ENCODE results near the gene OSBPL6. TPM values are rescaled to one million over a fixed set of nuclear protein-coding genes. Genes with fewer than 3 reads are reported as not detected.

OSBPL6 gene
- total RNA-seq, 1 experiment from 2014 or later, result 4.6 TPM

- Mint-ChIP-seq H3K4me1 (peaks cover 2 to 5% of the 10 kb centered on the region in 2 experiments), H3K9me3 (no peaks in the 10 kb centered on the region), H3K4me3 (no peak overlapping the region), H3K27me3 (ENCODE audit: low read depth) (no peaks in the 10 kb centered on the region), H3K36me3 (ENCODE audit: insufficient read depth in 1 of 3, low read depth in 3 of 3) (no peaks in the 10 kb centered on the region), H3K27ac (no peak overlapping the region)
- WGBS (ENCODE audit: extremely low coverage, insufficient read length, low lambda C conversion rate), result no CpG with 5 or more reads among the region's 4 CpGs
- Histone ChIP-seq H2AK5ac (ENCODE audit: insufficient read length, low read length) (no peak overlapping the region), H2BK12ac (ENCODE audit: insufficient read length, low read depth, low read length) (no peak overlapping the region), H2BK5ac (ENCODE audit: insufficient read length, low read length) (no peak overlapping the region), H3K23ac (ENCODE audit: insufficient read length, low read depth, low read length) (no peak overlapping the region), H3K18ac (ENCODE audit: insufficient read length, low read depth, low read length) (no peak overlapping the region), H2AFZ (ENCODE audit: low read length) (no peak overlapping the region), H3K56ac (ENCODE audit: insufficient read length, low read depth, low read length) (no peak overlapping the region), H4K91ac (ENCODE audit: insufficient read length, low read depth, low read length) (no peak overlapping the region), H2BK15ac (ENCODE audit: low read depth, low read length) (no peak overlapping the region), H3K23me2 (ENCODE audit: insufficient read length, low read depth, low read length, poor library complexity, severe bottlenecking) (no peaks in the 10 kb centered on the region), H3K79me2 (ENCODE audit: insufficient read depth, low read length) (no peaks in the 10 kb centered on the region), H3K14ac (ENCODE audit: insufficient read depth, low read length) (no peak overlapping the region), H3K27ac (ENCODE audit: insufficient read length, low read depth, low read length) (no peak overlapping the region), H3K9me3 (ENCODE audit: control insufficient read depth, low read depth, low read length) (no peaks in the 10 kb centered on the region), H3K27me3 (ENCODE audit: insufficient read depth, low read length) (no peaks in the 10 kb centered on the region), H2BK120ac (ENCODE audit: low read depth, low read length, poor library complexity, severe bottlenecking) (no peak overlapping the region), H4K20me1 (ENCODE audit: control insufficient read depth, insufficient read depth, insufficient read length) (no peaks in the 10 kb centered on the region), H2BK20ac (ENCODE audit: low read depth, low read length, poor library complexity, severe bottlenecking) (no peak overlapping the region), H3K4me1 (ENCODE audit: insufficient read depth, low read length) (no peaks in the 10 kb centered on the region), H3K9ac (ENCODE audit: extremely low read depth, insufficient read length, low read length) (no peak overlapping the region), H3K4ac (ENCODE audit: low read depth, low read length) (no peak overlapping the region), H3K4me2 (ENCODE audit: insufficient read depth, insufficient read length, low read length) (no peak overlapping the region), H3K79me1 (ENCODE audit: insufficient read depth, low read depth, low read length, poor library complexity, severe bottlenecking) (no peaks in the 10 kb centered on the region), H3T11ph (ENCODE audit: low read length) (no peak overlapping the region), H4K8ac (replicated peaks; ENCODE audit: insufficient read length, low read depth, low read length) (no peak overlapping the region), H4K5ac (ENCODE audit: insufficient read length, low read depth, low read length) (no peak overlapping the region)
- DNase-seq, result no peak
- no peak for TF ChIP-seq CTCF (conservative IDR thresholded peaks at IDR 0.05)
These were observed 43.8 kb downstream of the OSBPL6 start for GRCh38 chr2:178238154-178238521.

All from H9 (cell line).